ENCODE results near the gene NEUROD2. TPM values are rescaled to one million over a fixed set of nuclear protein-coding genes. Genes with fewer than 3 reads are reported as not detected.

NEUROD2 gene
- total and polyA plus RNA-seq, 8 donors, result 0.03 to 0.31 (median 0.25) TPM; not detected in 5

GRCh38 chr17:39600997-39601597 is 6.6 kb downstream of the NEUROD2 start:
- no peak overlapping the region for H3K27ac ChIP-seq

GRCh38 chr17:39600288-39600996 is 7.3 kb downstream of the NEUROD2 start:
- H3K9me3 ChIP-seq, result no peaks in the 10 kb centered on the region
- TF ChIP-seq POLR2AphosphoS5 (IDR thresholded peaks at IDR 0.05), result no peak
- TF ChIP-seq POLR2A (IDR thresholded peaks at IDR 0.05), result no peak
- TF ChIP-seq, protein P1, sequence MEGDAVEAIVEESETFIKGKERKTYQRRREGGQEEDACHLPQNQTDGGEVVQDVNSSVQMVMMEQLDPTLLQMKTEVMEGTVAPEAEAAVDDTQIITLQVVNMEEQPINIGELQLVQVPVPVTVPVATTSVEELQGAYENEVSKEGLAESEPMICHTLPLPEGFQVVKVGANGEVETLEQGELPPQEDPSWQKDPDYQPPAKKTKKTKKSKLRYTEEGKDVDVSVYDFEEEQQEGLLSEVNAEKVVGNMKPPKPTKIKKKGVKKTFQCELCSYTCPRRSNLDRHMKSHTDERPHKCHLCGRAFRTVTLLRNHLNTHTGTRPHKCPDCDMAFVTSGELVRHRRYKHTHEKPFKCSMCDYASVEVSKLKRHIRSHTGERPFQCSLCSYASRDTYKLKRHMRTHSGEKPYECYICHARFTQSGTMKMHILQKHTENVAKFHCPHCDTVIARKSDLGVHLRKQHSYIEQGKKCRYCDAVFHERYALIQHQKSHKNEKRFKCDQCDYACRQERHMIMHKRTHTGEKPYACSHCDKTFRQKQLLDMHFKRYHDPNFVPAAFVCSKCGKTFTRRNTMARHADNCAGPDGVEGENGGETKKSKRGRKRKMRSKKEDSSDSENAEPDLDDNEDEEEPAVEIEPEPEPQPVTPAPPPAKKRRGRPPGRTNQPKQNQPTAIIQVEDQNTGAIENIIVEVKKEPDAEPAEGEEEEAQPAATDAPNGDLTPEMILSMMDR (IDR thresholded peaks at IDR 0.05), result no peak
- no peak for TF ChIP-seq EP300 (IDR thresholded peaks at IDR 0.05)
- peaks cover 48 to 100% (median 99%) of the 10 kb centered on the region in 3 donors for H3K27me3 ChIP-seq
- intact Hi-C loops (cut with DNase I; ENCODE audit: low total_unique reads), result no loop called here
- peaks cover 19 to 59% (median 37%) of the 10 kb centered on the region in 4 donors for H3K4me1 ChIP-seq
- no peak for DNase-seq
- 1 to 18% (median 3%) methylated on average over 7 to 13 of the region's 13 CpGs for WGBS, 5 donors
- H3K4me3 ChIP-seq, result no peak overlapping the region
- H3K27ac ChIP-seq, result no peak overlapping the region
- H3K36me3 ChIP-seq, result no peaks in the 10 kb centered on the region

More at GRCh38 chr17:39600997-39601597, 6.6 kb downstream of the NEUROD2 start:
- Histone ChIP-seq H3K9me3 (no peaks in the 10 kb centered on the region), H3K4me1 (peaks cover 26 to 66% (median 44%) of the 10 kb centered on the region in 4 donors), H3K4me3 (no peak overlapping the region), H3K36me3 (no peaks in the 10 kb centered on the region), H3K27me3 (peaks cover 49 to 100% (median 99%) of the 10 kb centered on the region in 3 donors)
- TF ChIP-seq EP300 (IDR thresholded peaks at IDR 0.05) (no peak), POLR2AphosphoS5 (IDR thresholded peaks at IDR 0.05) (no peak), POLR2A (IDR thresholded peaks at IDR 0.05) (no peak)
- TF ChIP-seq, protein P1 (IDR thresholded peaks at IDR 0.05), result no peak
- intact Hi-C loops (cut with DNase I; ENCODE audit: low total_unique reads), result no loop called here
- DNase-seq, result no peak
- 8 to 17% (median 11%) methylated on average over 19 to 21 of the region's 21 CpGs for WGBS, 5 donors

GRCh38 chr17:39599665-39600231 is 8.0 kb downstream of the NEUROD2 start:
- TF ChIP-seq, protein P1 (IDR thresholded peaks at IDR 0.05), result no peak
- TF ChIP-seq POLR2AphosphoS5 (IDR thresholded peaks at IDR 0.05) (no peak), EP300 (IDR thresholded peaks at IDR 0.05) (no peak), POLR2A (IDR thresholded peaks at IDR 0.05) (no peak)
- no peak overlapping the region for H3K27ac ChIP-seq
- peaks cover 12 to 53% (median 30%) of the 10 kb centered on the region in 4 donors for H3K4me1 ChIP-seq
- H3K4me3 ChIP-seq, result no peak overlapping the region
- peaks cover 42 to 100% (median 99%) of the 10 kb centered on the region in 3 donors for H3K27me3 ChIP-seq
- 3 to 7% (median 5%) methylated on average over 14 to 28 of the region's 28 CpGs for WGBS, 5 donors
- H3K9me3 ChIP-seq, result no peaks in the 10 kb centered on the region
- no peaks in the 10 kb centered on the region for H3K36me3 ChIP-seq
- intact Hi-C loops (cut with DNase I; ENCODE audit: low total_unique reads), result no loop called here
- DNase-seq, result no peak

DNA sequence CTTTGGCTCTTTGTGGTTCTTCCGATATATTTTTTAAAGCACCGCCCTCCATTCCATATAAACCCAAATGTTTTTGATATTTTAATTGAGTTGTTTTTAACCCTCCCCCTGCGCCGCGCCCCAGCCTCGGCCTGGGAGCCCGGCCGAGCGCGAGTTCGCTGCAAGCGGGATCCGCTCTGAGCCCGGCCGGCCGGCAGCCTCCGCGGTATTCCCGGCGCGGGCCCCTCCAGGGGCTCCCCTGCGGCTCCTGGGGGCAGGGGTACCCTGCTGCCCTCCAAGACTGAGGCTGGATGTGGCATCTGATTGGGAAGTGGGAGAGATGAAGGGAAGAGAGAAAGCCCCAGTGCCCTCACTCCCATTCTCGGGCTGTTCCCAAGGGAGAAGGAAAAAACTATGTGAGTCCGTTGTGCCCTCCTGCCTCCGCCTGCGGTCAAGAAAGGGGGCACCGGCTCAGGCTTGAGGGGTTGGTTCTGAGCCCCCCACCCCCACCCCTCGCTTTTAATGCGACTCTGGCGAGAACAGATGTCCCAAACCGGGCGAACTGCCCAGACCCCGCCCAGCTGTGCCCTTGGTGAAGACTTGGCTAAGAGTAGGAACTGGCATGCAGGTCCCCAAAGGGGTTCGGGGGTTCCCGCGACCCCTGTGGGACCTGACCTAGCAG is 8.6 kb downstream of the NEUROD2 start:
- H3K9me3 ChIP-seq, result no peaks in the 10 kb centered on the region
- H3K27ac ChIP-seq, result no peak overlapping the region
- peaks cover 38 to 100% (median 96%) of the 10 kb centered on the region in 3 donors for H3K27me3 ChIP-seq
- 2 to 8% (median 6%) methylated on average over 29 to 36 of the region's 36 CpGs for WGBS, 5 donors
- no peak for TF ChIP-seq POLR2A (IDR thresholded peaks at IDR 0.05)
- TF ChIP-seq POLR2AphosphoS5 (IDR thresholded peaks at IDR 0.05), result no peak
- TF ChIP-seq, protein P1 (IDR thresholded peaks at IDR 0.05), result no peak
- no peak for TF ChIP-seq EP300 (IDR thresholded peaks at IDR 0.05)
- DNase-seq, result no peak
- intact Hi-C loops (cut with DNase I; ENCODE audit: low total_unique reads), result no loop called here
- no peaks in the 10 kb centered on the region for H3K36me3 ChIP-seq
- H3K4me3 ChIP-seq, result peak overlapping the region in 1 of 4 donors; percentile 30
- peaks cover 11 to 46% (median 26%) of the 10 kb centered on the region in 4 donors for H3K4me1 ChIP-seq
